GM19035 (cell line): ENCODE measurements around the gene TMEM88.

Experiments
- ATAC-seq: cut with Tn5 transposase; IDR thresholded peaks from one replicate; pipeline ENCODE4 v1.9.1; 2021; ENCODE audit not compliant: unreplicated experiment

The TMEM88 gene

DNA sequence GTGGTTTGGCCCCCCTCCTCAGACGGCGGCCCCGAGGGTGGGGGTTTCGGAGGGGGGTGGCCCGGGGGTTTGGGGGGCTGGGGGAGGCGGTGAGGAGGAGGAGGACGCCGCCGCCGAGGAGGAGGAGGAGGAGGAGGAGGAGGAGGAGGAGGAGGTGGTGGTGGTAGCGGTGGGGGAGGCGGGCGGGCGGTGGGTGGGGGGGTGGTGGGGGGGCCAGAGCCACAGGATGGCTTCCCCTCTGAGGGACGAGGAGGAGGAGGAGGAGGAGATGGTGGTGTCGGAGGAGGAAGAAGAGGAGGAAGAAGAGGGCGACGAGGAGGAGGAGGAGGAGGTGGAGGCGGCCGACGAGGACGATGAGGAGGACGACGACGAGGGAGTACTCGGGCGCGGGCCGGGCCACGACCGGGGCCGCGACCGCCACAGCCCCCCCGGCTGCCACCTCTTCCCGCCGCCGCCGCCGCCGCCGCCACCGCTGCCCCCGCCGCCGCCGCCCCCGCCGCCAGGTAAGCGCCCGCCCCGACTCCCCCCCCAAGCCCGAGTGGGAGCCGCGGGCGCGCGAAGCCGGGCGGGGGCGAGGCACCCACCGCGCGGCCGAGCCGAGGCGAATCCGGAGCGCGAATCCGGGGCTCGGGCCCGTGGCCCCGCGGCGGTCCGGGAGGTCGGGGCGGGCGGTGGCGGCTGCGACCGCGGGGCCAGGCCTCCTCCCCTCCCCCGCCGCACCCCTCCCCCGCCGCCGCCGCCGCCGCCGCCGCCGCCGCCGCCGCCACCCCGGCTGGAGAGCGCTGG is 29.9 kb downstream of the TMEM88 start:
- peak; percentile 9 for ATAC-seq

DNA sequence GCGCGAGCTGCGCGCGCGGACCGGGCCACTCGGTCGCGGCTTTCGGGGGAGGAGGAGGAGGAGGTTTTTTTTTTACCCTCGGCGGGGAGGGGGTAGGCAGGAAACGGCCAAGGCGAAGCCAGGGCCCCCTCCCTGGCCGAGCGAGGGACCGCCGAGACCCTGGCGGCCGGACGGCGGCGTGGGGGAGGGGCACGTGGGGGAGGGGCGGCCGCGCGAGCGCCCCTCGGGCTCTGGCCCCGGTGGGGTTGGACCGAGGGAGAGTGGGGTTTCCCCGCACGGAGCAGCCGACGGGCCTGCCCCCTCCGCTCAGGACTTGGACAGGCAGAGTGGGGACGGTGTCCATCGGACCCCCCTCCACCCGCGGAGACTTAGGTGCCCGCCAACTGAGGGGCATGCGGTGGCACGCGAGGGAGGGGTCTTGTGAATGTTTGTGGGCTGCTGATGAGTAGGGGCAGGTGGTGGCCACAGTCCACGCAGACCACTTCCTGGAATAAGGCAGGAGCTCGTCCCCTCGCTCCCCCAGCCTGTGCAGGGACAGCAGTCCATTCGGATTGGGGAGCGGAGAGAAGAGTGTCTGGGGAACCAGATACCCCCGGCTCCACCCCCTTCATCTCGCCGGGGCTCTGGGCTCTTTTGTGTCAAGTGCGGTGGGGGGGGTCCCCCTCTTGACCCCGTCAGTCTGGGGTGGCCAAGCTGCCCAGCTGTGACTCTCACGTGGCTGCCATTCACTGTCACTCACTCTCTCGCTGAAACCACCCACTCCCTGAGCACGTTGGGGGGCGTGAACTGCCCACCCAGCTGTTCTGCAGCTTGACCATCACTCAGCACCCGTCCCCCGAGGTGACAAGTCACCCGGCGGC is 30.7 kb downstream of the TMEM88 start:
- peak; percentile 37 for ATAC-seq

DNA sequence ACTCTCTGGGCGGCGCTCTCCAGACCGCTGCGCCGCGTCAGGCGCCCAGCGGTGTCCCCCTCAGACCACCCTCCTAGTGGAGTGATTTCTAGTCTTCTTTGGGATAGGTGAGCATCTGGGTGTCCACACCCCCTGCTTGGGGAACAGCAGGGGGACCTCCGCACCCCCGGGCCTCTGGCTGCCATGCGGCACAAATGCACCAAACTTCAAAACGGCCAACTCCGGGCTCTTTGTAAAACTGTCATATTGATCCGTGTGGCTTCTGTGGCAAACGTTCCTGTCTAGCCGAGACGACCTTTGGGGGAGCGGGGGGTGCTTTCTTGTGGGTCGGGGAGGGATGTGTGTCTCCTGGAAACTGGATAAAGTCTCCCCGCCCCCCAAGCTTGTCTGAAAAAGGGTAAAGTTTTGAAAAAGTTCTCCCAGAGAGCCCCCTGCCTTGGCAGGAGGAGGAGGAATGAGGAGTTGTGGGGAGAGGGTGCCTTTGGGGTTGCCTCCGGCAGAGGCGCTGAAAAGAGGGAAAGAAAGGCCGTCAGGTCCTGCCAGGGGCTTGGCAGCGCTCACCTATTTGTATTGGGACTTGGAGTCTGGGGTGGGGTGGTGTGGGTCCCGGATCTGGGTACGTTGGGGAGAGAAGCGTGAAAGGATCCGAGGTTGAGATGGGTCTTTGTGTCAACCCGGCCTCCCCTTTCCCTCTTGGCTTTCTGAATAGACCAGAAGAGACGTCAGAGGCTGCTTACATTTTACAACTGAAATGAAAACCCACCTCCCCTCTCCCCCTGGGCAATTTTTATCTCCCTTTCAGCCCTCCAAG is 31.6 kb downstream of the TMEM88 start:
- ATAC-seq: peak; percentile 2

DNA sequence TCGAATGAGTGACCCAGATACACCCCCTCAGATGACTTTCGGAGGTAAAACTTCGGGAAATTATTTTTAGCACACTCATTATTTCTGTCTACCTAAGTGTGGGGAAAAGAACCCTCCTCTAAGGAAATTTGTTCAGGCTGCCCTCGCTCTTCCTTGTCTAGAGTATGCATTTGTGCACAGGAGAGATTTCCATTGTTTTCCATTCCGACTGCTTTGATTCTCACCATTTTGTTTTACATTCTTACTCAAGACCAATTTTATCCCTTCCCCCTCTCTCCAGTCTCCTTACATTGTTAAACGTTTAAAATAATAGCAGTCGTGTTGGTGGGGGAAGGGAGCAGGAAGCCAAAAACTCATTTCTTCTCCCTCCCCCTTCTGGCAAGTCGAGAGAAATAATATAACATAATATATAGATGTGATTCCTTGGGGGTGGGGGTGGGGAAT is 32.2 kb downstream of the TMEM88 start:
- no peak for ATAC-seq

DNA sequence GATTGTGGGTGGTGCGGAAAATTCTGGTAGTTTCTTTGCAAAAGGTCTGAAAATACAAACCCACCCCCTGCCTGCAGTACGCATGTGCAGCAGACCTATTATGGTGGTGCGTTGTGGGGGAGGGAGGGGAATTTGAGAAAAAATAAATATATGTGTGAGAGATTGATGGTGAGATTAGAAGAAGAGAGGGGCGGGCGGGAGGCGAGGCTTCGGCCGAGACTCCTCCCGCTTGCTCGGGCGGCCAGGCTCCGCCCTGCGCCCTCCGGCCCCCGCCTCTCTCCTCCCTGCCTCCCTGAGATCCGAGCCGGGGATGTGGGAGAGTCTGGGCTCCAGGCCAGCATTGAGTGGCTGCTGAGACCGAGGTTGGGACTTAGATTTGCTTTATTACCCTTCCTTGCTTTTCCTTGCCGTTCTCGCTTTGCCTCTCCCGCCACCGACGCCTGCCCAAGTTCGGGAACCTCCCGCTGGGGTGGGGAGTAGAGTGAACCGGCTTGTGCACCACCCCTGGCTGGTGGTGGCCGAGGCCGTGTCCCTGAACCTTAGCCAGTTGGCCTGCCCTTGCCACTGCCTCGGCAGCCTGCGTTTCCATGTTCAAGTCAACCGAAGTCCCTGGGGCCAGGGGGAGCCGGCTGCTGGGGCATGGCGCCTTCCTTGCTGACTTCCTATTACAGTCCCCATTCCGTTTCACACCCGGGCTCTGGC is 32.8 kb downstream of the TMEM88 start:
- ATAC-seq: no peak

DNA sequence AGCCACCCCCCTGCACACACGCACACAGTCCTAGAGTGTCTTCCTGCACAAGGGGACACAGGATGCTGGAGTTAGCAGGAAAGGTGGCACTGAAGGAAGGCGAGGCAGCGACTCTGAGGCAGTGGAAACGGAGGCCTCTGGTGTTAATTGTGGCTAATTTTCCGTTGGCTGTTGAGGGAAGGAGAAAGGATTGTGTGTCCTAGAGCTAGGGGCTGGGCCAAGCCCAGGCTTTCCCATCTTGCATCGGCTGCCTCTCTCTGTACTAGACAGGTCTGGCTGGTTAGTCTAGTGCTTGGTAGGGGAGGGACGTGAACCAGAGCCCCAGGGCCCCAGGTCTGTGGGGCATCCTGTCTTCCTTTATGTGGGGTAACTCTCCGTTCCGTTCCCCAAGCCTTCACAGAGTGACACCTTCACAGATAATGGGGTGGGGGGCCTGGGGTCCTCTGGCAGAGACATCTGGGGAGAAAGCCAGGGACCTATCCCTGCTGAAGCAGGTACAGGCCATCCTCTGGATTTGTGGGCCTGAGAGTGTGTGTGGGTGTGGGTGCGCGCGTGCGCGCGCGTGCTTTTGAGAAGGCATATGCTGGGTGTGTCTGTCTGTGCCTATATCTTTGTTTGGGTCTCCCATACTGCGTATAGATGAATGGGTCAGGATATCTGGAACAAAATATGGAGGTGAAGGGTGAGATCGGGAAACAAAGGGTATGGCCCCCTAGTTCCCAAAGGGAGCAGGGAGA is 33.5 kb downstream of the TMEM88 start, which contains the start of gene CHD3:
TSS of gene CHD3 (plus strand) at position 606 of the 737 bp plus-strand sequence. CDS start 212 bp downstream, outside the sequence.
- no peak for ATAC-seq

DNA sequence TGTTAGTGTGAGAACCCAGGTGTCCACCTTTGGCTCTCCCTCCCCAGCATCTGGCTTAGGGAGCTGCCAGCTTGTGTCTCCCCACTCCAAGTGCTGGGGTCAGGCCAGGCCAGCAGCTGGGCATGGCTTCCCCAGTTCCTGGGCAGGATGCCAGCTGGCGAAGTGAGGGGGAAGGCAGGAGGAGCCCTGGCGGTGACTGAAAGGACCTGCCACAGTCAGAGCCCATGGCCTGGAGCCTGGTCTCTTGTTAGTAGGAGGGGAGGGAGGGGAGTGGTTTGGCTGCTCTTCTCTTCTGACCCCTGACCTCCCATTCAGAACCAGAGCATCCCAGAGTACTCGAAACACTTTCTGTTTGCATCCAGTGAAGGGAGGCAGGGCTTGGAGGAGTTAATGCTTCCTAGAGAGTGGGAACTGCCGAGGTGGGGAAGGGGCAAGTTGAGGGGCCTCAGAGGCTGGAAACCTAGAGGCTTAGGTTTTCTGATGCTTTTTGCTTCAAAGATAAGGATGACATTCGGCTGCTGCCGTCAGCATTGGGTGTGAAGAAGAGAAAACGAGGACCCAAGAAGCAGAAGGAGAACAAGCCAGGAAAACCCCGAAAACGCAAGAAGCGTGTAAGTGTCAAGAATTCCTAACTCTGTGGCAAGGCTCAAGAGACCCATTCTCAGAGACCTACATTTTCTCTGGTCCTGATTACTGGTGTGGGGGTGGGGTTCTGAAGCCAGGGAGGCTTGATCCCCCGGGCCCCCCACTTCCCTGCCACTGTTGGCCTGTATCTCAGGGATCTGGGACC is 34.5 kb downstream of the TMEM88 start:
- no peak for ATAC-seq

DNA sequence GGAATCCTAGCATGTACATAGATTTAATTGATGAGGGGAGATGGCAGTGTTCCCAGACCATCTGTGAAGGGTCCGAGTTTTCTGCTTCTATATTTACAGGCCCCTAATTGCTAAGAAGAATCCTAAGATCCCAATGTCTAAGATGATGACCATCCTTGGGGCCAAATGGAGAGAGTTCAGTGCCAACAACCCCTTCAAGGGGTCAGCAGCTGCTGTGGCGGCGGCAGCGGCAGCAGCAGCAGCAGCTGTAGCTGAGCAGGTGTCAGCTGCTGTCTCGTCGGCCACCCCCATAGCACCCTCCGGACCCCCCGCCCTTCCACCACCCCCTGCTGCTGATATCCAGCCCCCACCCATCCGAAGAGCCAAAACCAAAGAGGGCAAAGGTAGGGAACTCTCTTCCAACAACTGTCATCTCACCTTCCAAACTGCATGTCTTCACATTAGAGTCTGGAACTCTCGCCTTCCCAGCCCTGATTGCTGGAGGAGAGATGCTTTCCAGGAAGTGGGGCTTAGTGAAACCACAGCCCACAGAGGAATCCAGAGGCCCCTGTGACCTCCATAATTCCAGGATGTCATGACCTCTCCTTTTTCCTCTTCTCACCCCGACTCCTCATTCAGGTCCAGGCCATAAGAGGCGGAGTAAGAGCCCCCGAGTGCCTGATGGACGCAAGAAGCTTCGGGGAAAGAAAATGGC is 38.5 kb downstream of the TMEM88 start:
- no peak for ATAC-seq

DNA sequence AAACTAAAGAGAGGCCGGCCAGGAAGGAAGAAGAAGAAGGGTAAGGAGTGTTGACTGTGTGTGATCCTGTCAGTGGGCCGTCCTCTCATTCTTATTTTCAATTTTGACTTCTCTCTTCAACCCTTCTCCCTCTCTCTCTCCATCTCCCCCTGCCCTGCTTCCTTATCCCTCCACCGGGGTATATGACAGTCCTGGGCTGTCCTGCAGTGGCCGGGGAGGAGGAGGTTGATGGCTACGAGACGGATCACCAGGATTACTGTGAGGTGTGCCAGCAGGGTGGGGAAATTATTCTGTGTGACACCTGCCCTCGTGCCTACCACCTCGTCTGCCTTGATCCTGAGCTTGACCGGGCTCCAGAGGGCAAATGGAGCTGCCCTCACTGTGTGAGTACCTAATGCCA is 39.4 kb downstream of the TMEM88 start:
- ATAC-seq: no peak

DNA sequence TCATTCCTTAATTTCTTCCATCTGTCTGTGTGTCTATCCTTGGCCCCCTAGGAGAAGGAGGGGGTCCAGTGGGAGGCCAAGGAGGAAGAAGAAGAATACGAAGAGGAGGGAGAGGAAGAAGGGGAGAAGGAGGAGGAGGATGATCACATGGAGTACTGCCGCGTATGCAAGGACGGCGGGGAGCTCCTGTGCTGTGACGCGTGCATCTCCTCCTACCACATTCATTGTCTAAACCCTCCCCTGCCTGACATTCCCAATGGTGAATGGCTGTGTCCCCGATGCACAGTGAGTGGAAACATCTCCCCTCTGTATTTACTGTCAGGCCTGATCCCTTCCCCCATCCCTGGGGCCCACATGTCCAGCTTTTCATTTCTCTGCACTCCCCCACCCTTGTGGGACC is 40.0 kb downstream of the TMEM88 start:
- ATAC-seq: no peak

DNA sequence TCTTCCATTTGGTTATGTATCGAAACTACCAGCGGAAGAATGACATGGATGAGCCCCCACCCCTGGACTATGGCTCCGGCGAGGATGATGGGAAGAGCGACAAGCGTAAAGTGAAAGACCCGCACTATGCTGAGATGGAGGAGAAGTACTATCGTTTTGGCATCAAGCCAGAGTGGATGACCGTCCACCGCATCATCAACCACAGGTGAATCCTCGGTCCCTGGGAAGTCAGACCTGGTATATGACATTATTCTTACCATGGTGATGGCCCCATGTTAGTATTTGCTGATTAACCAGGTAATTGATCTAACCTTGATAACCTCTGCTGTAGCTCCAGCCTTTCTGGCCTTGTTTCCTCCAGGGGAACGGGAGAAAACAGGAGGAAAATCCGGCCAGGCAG is 42.2 kb downstream of the TMEM88 start:
- ATAC-seq: no peak

DNA sequence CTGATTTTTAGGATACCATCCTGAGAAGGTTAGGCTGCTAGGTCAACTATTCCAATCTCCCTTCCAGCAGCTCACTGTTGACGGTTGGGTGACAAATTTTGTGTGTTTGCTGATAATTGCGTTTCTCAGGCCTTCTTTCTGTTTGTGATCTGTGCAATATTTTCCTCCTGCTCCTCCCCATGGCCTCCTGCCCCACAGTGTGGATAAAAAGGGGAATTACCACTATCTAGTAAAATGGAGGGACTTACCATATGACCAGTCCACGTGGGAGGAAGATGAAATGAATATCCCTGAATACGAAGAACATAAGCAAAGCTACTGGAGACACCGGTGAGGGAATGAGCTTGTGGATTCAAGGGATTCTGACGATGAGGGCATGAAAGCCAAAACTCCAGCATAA is 42.9 kb downstream of the TMEM88 start:
- no peak for ATAC-seq

DNA sequence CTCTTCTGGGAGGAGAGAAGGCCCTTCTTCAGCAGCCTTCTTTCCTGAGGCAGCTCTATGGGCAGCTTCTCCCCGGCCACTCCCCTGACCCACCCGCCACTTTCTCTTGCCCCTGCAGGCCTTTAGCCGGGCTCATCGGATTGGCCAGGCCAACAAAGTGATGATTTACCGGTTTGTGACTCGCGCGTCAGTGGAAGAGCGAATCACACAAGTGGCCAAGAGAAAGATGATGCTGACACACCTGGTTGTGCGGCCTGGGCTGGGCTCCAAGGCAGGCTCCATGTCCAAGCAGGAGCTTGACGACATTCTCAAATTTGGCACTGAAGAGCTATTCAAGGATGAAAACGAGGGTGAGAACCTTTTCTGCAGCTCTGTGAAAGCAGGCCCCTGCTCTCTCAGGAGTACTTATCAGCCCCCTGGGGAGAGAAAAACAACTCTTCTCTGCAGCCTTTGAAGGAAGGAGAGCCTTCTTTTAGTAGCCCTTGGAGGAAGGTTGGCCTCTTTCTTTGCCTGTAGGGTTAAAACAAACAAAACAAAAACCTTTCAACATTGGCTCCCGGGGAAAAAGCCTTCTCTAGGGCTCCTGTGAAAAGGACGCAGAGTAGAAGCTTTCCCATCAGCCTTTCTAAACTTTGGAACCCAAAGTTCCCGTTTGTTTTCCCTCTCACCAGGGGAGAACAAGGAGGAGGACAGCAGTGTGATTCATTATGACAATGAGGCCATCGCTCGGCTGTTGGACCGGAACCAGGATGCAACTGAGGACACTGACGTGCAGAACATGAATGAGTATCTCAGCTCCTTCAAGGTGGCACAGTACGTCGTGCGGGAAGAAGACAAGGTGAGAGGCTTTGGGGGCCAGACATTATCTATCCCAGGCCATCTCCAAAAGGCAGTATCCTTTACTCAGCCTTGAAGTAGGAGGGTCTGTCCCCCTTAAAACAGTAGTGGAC is 48.6 kb downstream of the TMEM88 start:
- ATAC-seq: no peak
